ES-I3 (cell line): ENCODE results near the gene SDK1.

Experiments used
- H3K36me3 ChIP-seq: 2 replicates; pipeline ENCODE4 v1.6.1; 2013; ENCODE audit warnings: mild to moderate bottlenecking, low read length, control low read depth, moderate library complexity; ENCODE audit not compliant: insufficient read depth
- H3K4me1 ChIP-seq: 2 replicates; pipeline ENCODE4 v1.6.1; 2013; ENCODE audit warnings: mild to moderate bottlenecking, control low read depth, low read length; ENCODE audit not compliant: insufficient read depth
- H3K9ac ChIP-seq: 2 replicates; pipeline ENCODE4 v1.6.1; 2013; ENCODE audit warnings: low read depth, mild to moderate bottlenecking, low read length, moderate library complexity
- H3K9me3 ChIP-seq: 2 replicates; pipeline ENCODE4 v1.6.1; 2013; ENCODE audit warnings: mild to moderate bottlenecking, low read length, moderate library complexity; ENCODE audit not compliant: control insufficient read depth, insufficient read depth

SDK1 gene

DNA sequence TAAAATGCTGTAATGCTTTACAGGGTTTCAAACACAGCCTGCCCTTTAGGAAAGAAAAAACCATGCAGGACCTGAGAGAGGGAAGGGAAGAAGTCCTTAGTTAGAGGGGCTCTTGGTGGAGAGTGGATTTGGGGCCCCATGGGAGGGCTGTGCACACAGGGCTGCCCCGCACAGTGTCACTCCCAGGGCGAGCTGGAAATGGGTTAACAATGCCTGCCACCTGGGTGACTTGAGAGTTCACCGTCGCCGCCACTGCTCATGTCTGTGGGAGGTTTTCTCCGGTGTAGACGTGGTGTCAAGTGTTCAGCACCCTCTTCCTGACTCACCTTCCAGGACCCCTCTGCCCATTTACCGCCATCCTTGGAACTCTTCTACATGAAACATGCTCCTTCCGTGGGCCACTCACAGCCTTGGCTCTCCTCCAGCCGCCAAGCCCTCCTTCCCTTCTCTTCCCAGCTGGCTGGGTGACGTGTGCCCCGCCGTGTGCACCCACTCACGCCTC, 686.4 kb downstream of the SDK1 start:
- H3K36me3 ChIP-seq, result no peaks in the 10 kb centered on the region
- H3K9me3 ChIP-seq, result no peaks in the 10 kb centered on the region
- H3K9ac ChIP-seq, result no peak overlapping the region
- no peaks in the 10 kb centered on the region for H3K4me1 ChIP-seq

DNA sequence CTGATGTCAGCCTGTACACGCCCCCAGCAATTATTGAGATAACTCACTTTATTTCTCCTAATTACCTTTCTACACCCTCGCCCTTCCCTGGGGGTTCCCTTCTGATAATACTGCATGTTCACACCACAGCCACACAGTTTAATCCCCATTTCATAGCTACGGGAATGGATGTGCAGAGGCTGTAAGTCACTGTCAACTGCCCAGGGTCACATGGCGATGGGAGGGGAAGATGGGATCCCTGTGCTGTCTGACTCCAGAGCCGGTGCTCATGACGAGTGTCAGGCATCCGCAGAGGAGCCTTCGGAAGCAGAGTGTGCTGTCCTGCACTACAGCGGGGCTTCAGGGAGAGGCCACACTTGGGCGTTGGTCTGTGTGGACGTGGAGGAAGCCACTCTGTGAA, 688.7 kb downstream of the SDK1 start:
- Histone ChIP-seq H3K9ac (no peak overlapping the region), H3K36me3 (no peaks in the 10 kb centered on the region), H3K4me1 (no peaks in the 10 kb centered on the region), H3K9me3 (no peaks in the 10 kb centered on the region)

DNA sequence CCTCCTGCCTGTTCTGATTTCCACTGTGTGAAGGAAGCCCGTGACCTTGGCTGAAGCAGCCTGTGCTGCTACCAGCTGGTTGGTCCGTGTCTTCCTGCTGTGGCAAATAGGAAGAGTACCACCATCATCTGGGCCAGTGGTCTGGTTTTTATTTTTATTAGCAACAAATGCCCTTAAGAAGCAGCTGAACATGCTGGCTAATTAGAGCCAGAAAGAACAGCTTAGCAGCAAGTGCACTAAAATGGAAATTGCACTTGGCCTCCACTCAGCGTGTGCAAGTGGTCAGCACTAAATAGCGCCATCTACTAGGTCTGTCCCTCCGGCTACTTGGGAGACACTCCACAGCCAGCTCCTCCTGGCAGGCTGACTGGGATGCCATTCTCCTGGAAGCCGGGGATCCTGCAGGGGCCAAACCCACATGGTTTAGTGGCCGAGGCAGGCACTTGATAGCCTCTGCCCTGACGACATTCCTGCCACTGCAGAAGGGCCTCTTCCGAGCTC, 690.7 kb downstream of the SDK1 start:
- Histone ChIP-seq H3K4me1 (no peaks in the 10 kb centered on the region), H3K36me3 (no peaks in the 10 kb centered on the region), H3K9ac (no peak overlapping the region), H3K9me3 (no peaks in the 10 kb centered on the region)

DNA sequence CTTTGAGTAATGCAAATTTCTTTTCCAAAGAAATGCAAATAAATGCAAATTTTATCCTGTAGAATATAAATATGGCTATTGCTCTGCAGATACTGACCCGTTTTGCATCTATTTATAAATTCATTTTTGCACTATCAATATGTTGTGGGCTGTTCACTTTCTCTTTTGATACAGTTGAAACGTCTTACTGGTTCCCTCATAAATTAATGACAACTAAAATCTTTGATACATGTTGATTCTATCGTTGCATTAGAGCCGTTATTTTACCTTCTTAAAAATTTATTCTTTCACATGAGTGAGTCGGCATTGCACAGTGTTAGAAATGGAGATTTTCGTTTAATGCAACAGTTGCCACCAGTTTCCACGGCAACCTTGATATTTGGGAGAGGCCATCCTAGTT, 691.8 kb downstream of the SDK1 start:
- no peaks in the 10 kb centered on the region for H3K9me3 ChIP-seq
- H3K4me1 ChIP-seq, result no peaks in the 10 kb centered on the region
- no peak overlapping the region for H3K9ac ChIP-seq
- H3K36me3 ChIP-seq, result no peaks in the 10 kb centered on the region

DNA sequence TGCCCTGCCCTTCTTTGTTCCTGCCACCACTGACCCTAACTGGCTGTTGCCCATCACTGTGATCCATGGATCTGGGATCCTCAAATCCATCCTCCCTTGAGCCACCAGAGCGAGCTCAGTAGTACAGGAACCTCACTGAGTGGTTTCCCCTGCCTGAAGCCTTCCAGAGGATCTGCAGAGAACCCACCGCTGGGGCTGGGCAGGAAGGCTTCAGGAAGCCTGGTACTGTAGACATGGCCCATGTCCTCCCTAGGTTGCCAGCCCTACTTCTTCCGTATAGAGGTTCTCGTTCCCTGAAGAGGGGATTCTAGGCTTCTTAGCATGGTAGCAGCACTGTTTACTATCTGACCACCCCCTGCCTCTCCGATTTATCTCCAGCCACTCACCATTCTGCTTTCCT, 693.7 kb downstream of the SDK1 start:
- no peaks in the 10 kb centered on the region for H3K4me1 ChIP-seq
- no peaks in the 10 kb centered on the region for H3K9me3 ChIP-seq
- no peak overlapping the region for H3K9ac ChIP-seq
- no peaks in the 10 kb centered on the region for H3K36me3 ChIP-seq

DNA sequence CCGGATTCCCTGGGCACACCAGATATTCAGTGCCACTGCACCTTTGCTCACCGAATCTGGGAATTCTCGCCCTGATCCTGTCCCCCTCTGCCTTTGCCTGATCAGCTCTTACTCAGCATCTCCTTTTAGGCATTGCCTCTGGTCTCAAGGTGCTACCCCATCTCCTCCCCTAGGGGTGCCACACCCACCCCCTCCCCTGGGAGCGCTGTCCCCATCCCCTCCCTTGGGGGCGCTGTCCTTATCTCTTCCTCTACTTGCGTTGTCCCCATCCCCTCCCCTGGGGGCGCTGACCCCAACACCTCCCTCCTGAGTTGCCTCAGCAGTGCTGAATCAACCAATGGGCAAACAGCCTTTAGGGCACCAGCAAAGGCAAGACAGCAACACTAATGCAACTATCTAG, 694.1 kb downstream of the SDK1 start:
- Histone ChIP-seq H3K36me3 (no peaks in the 10 kb centered on the region), H3K9me3 (no peaks in the 10 kb centered on the region), H3K9ac (no peak overlapping the region), H3K4me1 (no peaks in the 10 kb centered on the region)

DNA sequence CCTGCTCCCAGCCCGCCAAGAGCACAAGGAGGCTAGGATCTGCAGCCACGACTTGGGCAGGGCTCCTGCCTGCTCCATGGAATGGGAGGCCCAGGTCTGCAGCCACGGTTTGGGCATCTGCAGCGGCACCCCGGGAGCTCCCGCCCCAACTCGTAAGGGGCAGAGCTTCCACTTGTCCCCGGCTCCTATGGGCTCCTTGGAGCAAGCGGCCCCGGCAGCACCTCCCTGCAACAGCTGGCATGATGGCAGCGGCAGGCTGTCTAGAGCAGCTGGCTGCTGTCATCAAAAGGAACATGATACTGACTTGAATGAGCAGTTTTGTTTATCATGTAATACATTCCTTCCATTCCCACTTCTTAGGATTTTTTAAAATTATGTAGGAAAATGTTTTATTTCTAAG, 697.0 kb downstream of the SDK1 start:
- Histone ChIP-seq H3K9ac (no peak overlapping the region), H3K9me3 (no peaks in the 10 kb centered on the region), H3K4me1 (no peaks in the 10 kb centered on the region), H3K36me3 (no peaks in the 10 kb centered on the region)

DNA sequence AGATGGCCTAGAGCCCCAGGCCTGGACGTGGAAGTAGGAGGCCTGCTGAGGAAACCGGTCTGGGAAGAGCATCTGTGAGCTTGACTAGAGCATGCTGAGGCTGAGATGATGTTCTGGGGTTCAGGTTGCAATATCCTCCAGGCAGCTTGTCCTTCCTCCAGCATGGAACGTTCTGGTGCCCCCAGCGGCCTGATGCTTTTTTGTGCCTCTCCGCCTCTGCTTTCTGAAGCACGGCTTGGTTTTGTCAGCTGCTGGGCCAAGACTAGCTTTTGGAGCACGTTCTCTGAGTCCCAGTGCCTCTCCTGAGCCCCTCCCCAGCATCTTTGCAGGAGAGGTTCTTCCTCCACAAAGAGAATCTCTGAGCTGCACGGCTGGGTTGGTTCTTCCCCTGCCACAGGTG, 699.1 kb downstream of the SDK1 start:
- Histone ChIP-seq H3K9ac (no peak overlapping the region), H3K4me1 (no peaks in the 10 kb centered on the region), H3K36me3 (no peaks in the 10 kb centered on the region), H3K9me3 (no peaks in the 10 kb centered on the region)

DNA sequence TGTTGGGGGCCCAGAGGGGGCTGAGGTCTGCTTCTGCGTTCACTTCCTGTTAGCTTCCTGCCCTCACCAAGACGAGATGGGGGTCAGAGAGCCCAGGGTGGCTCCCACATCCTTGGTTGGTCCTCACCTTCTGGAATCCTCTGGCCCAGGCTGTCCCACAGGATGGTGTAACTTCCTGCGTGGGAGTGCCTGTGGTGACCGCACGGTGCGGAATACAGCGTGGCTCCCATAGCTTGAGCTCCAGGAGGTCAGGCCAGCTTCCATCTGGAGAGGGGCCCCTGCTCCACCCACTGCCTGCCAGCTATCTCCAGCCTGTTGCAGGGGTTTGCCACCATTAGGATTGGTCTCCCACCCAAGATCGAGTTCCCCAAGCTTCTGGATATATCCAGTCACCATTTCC, 699.9 kb downstream of the SDK1 start:
- no peaks in the 10 kb centered on the region for H3K36me3 ChIP-seq
- no peaks in the 10 kb centered on the region for H3K4me1 ChIP-seq
- no peaks in the 10 kb centered on the region for H3K9me3 ChIP-seq
- no peak overlapping the region for H3K9ac ChIP-seq

DNA sequence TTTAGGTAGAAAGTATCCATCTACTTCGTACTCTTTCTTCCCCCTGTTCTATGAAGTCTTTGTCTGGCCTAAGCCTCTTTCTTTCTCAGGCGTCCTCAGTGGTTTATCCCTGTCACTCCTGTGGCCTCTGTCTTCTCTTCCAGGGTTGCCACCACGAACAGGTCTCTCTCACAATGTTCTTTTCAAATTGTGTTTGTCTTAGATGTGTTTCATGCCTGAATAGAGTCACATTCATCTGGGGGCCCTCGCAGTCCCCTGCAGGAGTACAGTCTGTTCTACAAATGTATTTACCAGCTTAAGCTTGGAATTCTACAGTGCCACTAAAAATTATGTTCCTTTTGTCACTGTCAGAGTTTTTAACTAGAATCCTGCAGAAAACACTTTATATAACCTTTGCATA, 700.7 kb downstream of the SDK1 start:
- H3K4me1 ChIP-seq, result peaks cover under 1% of the 10 kb centered on the region; the same call in 1 of the 2 replicates
- no peak overlapping the region for H3K9ac ChIP-seq
- no peaks in the 10 kb centered on the region for H3K9me3 ChIP-seq
- no peaks in the 10 kb centered on the region for H3K36me3 ChIP-seq

DNA sequence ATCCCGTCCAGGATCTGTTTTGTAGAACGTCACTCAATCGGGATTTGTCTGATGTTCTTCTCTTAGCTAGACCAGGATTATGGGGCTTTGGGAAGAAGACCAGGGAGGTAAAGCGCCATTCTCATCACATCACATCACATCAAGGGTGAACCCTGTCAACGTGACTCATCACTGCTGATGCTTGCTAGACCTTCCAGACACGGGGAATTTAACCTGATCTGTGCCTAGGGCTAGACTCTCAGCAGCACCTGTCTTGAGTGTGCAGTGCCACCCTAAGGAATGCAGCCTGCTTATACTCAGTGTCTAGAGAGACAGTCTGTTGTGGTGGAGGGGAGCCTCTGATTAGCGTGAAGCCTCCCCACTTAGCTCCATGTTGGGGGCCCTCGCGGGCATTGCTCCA, 702.5 kb downstream of the SDK1 start:
- Histone ChIP-seq H3K4me1 (peaks cover 3% of the 10 kb centered on the region; the same call in 1 of the 2 replicates), H3K9ac (no peak overlapping the region), H3K36me3 (no peaks in the 10 kb centered on the region), H3K9me3 (no peaks in the 10 kb centered on the region)

DNA sequence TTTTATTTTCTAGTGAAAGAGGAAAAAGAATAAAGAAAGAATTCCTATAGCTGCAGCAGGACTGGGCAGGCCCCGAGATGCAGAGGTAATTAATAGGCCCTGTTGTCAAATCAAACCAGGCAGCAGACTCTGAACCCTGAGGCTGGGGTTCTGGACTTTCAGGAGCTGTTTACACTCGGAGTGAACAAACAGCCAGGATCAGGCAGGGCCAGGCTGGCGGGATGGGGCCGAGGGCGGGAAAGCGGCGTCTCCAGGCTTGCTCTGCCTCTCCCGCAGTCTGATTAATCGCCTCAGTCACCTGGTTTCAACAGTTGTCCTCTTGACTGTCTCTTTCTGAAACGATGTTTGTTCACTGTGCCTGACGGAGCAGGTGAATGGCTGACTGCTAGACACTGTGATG, 705.6 kb downstream of the SDK1 start:
- Histone ChIP-seq H3K9me3 (no peaks in the 10 kb centered on the region), H3K4me1 (peaks cover 8% of the 10 kb centered on the region), H3K36me3 (no peaks in the 10 kb centered on the region), H3K9ac (no peak overlapping the region)

DNA sequence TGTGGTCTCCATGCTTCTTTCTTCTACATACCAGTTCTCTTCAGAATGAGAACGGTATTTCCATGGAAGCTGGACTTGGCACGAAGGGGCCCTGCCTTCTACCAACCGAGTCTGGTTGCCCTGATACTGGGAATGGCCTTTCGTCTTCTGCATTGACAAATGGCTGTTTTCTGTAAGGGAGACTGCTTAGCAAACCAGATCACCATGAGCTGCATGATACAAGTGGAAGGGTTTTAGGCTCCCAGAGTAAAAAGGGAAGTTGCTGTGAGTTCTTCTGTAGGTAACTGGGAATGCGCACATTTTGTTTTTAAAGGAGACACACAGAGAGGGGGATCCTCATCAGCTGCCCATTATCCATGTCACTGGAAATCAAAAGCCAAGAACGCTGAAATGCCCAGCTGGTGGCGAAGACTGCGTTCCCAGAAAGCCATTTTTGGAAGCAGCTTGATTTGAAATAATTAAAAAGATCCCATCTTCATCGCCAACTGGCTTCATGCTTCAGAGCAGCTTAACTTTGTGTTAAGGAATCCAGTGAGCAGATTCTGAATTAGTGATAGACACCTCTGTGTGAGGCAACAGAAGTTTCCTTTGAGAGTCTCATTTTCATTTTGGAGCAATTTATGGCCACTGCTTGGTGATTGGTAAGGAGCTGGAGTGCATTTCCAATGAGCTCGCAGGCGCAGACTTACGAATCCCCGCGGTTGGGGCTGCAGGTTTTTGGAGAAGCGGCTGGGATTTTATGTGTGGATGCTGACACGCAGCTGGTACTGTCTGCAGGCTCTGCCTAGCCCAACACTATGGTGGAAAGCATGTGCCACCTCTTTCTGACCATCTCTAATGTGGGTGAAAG, 708.4 kb downstream of the SDK1 start:
- H3K4me1 ChIP-seq, result peaks cover 8% of the 10 kb centered on the region
- H3K9me3 ChIP-seq, result no peaks in the 10 kb centered on the region
- no peak overlapping the region for H3K9ac ChIP-seq
- no peaks in the 10 kb centered on the region for H3K36me3 ChIP-seq

DNA sequence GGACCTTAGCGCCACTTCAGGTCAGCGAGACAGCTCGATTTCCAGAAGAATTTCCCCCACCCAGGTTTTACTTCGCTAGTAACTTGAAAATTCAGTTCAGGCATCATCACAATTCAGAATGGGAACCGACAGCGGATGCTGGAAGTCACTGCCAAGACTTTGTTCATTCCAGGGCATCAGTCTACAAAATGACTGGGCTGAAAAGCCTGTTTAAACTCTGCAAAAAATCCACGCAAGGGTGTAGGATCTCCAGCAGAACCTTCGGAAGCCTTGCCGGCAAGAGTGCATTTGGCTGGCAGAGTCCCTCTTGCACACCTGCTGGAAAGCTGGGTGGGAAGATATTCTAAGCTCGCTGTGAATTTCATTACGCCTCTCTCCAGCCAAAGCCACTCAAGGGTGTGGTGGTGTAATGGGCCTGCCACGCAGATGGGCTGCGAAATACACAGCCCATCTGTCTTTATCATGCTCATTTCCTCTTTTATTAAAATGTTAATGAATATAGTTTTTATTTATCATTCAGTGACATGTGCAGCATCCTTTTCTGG, 709.1 kb downstream of the SDK1 start:
- Histone ChIP-seq H3K9me3 (no peaks in the 10 kb centered on the region), H3K36me3 (no peaks in the 10 kb centered on the region), H3K9ac (no peak overlapping the region), H3K4me1 (peaks cover 8% of the 10 kb centered on the region)
